Esophagus squamous epithelium (tissue), 5 donors: ENCODE results near the gene TCL1B. TPM values are rescaled to one million over a fixed set of nuclear protein-coding genes. Genes with fewer than 3 reads are reported as not detected.
"Not testable (repeated sequence)": the region's sequence is repeated elsewhere in the genome, so short reads cannot be mapped to it uniquely, and the experiment has no call there.

Experiments used
- DNase-seq: peaks from one replicate; lab custom pipeline; 2025; lab: John Stamatoyannopoulos, UW
- H3K27ac ChIP-seq, 4 donors: fragments of 200-600 bp; sonication (generic); one replicate each; pipeline ENCODE4 v1.5.1; 2016 to 2019; ENCODE audit warnings: mild to moderate bottlenecking in 1 of 4
- H3K27me3 ChIP-seq, 4 donors: fragments of 200-600 bp; sonication (generic); 1 replicate in 3 of 4; 2 replicates in 1 of 4; pipeline versions ENCODE4 v1.5.1 to v1.6.0; 2017 to 2021; ENCODE audit warnings: antibody characterized with exemption in 1 of 4
- H3K36me3 ChIP-seq, 3 donors: fragments of 200-600 bp; sonication (generic); one replicate each; pipeline ENCODE4 v1.5.1; 2016 to 2019
- H3K4me1 ChIP-seq, 3 donors: fragments of 200-600 bp; sonication (generic); one replicate each; pipeline ENCODE4 v1.5.1; 2017 to 2019
- H3K4me3 ChIP-seq, 4 donors: fragments of 200-600 bp; sonication (generic); 1 replicate in 3 of 4; 2 replicates in 1 of 4; pipeline ENCODE4 v1.5.1; 2016 to 2019; ENCODE audit warnings: mild to moderate bottlenecking in 2 of 4, moderate library complexity in 1 of 4
- H3K9me3 ChIP-seq, 3 donors: fragments of 200-600 bp; sonication (generic); one replicate each; pipeline ENCODE4 v1.5.1; 2016 to 2019
- POLR2A ChIP-seq, 4 donors: fragments of 450-650 bp; IDR thresholded peaks; one replicate each; pipeline ENCODE4 v1.6.1; 2017; ENCODE audit warnings: antibody characterized with exemption in 4 of 4, mild to moderate bottlenecking in 4 of 4, moderate library complexity in 3 of 4
- WGBS, 2 donors: methylation state at CpG; one replicate each; pipeline ENCODE4 v1.1.5; 2018; 5-methylcytosine and 5-hydroxymethylcytosine counted together
- intact Hi-C: fragments of 100-400 bp; cut with DNase I; formaldehyde crosslinking; loops from one replicate; pipeline ENCODE4 v1.15.0; 2022
- total RNA-seq, 4 donors: library from RNA; depleted of rRNA; stranded (reverse); fragments of >200 nt; gene quantifications; one replicate each; pipeline ENCODE4 v1.1.0, GENCODE V29; 2016
- TF ChIP-seq, protein P1 (sequence below), 6 experiments: fragments of 450-650 bp in 4 of 6; fragments of 200-600 bp in 2 of 6; sonication (generic) in 2 of 6; IDR thresholded peaks; one replicate each; pipeline ENCODE4 v1.5.1; 2016 to 2019; ENCODE audit warnings: antibody characterized with exemption in 6 of 6, mild to moderate bottlenecking in 4 of 6, moderate library complexity in 4 of 6
- donor health status: DM: yes; HTN: yes; CAD: no.

TCL1B gene
- total RNA-seq, 4 donors from 2014 or later = not detected

DNA sequence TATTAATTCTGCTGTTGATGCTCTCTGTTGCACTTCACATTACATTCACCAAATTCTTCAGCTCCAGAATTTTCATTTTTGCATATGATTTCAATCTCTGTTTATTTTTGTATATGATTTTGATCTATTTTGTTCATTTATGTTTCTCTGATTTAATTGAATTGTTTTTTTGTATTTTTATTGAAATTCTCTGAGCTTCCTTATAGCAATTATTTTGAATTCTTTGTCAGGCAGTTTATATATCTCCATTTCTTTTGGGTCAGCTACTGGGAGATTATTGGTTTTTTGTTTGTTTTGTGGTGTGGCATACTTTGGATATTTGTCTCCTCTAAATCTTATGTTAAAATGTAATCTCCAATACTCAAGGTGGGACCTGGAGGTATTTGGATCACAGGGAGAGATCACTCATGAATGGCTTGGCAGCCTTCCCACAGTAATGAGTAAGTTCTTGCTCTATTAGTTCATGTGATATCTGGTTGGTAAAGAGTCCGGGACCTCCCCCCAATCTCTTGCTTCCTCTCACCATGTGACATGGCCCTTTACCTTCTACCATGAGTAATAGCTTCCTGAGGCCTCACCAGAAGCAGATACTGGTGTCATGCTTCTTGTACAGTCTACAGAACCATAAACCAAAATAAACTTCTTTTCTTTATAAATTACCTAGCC is 36.4 kb downstream of the TCL1B start:
- TF ChIP-seq, protein P1, sequence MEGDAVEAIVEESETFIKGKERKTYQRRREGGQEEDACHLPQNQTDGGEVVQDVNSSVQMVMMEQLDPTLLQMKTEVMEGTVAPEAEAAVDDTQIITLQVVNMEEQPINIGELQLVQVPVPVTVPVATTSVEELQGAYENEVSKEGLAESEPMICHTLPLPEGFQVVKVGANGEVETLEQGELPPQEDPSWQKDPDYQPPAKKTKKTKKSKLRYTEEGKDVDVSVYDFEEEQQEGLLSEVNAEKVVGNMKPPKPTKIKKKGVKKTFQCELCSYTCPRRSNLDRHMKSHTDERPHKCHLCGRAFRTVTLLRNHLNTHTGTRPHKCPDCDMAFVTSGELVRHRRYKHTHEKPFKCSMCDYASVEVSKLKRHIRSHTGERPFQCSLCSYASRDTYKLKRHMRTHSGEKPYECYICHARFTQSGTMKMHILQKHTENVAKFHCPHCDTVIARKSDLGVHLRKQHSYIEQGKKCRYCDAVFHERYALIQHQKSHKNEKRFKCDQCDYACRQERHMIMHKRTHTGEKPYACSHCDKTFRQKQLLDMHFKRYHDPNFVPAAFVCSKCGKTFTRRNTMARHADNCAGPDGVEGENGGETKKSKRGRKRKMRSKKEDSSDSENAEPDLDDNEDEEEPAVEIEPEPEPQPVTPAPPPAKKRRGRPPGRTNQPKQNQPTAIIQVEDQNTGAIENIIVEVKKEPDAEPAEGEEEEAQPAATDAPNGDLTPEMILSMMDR (IDR thresholded peaks at IDR 0.05) = no peak
- TF ChIP-seq POLR2A (IDR thresholded peaks at IDR 0.05) = no peak
- Histone ChIP-seq H3K4me3 (no peak overlapping the region), H3K4me1 (no peaks in the 10 kb centered on the region), H3K27me3 (peaks cover 0 to 48% (median 0%) of the 10 kb centered on the region in 4 donors), H3K27ac (no peak overlapping the region), H3K36me3 (no peaks in the 10 kb centered on the region), H3K9me3 (peaks cover 0 to 26% (median 3%) of the 10 kb centered on the region in 3 donors)
- DNase-seq = no peak
- intact Hi-C loops = no loop called here
- WGBS, 2 donors = 54 to 65% methylated on average over 1 of the region's 1 CpG

DNA sequence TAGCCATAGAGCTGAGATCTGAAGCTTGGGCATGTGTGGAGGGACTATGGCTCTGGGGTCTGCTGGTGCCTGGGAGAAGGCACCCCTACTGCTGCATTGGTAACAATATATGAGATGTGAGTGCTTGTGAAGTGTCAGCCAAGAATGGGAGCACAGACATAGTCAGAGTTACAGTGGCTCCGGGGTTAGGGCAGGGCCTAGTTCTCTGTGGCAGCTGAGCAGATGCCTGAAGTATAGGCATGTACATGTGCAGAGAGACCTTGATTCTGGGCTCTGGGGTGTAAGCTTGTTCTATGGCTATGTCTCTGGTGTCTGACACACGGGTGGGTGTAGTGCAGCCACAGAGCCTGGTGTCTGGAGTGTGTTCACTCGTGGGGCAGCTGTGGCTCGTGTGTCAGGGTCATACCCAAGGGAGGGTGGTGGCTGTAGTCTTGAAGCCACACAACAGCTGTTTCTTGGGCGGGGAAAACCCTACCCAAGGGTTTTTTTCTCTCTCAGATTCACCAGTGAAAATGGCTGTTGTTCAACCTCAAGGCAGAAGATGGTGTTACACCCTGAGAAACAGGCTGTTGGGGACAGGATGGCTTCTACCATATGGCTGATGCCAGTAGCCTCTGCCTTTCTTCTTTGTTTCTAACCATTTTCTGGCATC is 39.6 kb downstream of the TCL1B start:
- Histone ChIP-seq H3K9me3 (peaks cover 0 to 26% (median 3%) of the 10 kb centered on the region in 3 donors), H3K27me3 (peaks cover 0 to 71% (median 0%) of the 10 kb centered on the region in 4 donors), H3K4me1 (no peaks in the 10 kb centered on the region), H3K4me3 (no peak overlapping the region), H3K36me3 (no peaks in the 10 kb centered on the region), H3K27ac (no peak overlapping the region)
- WGBS, 2 donors = 49 to 75% methylated on average over 1 to 5 of the region's 5 CpGs
- intact Hi-C loops = no loop called here
- no peak for DNase-seq
- TF ChIP-seq, protein P1 (IDR thresholded peaks at IDR 0.05) = no peak
- TF ChIP-seq POLR2A (IDR thresholded peaks at IDR 0.05) = no peak

DNA sequence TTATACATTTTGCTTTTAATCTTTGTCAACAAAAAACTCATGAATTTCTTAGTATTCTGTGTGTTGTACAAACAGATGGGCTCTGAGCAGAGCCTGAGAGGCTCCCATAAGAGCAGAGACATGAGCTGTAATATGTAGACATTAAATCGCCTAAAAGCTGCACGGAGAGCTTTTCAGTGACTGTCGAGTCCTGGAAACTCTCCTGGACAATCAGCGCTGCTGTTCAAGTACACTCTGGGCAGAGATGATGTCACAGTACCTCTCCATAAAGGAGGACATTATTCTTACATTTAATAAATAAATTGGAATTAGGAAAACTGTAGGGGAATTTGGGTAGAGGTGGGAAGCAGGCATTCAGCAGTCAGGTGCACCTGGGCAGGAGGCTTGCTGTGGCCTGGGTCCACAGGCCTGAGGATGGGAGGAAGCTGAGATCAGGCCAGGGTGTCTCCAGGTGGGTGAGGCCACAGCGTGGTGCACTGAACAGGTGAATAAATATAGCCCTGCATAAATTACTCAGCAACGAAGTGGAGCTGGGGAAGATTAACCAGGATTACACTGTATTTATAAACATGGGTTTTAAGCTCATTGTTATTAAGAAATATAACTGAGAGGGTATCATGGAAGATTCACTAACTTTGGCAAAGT is 41.0 kb downstream of the TCL1B start:
- intact Hi-C loops = no loop called here
- WGBS, 2 donors = 53 to 62% methylated on average over 6 of the region's 6 CpGs
- Histone ChIP-seq H3K9me3 (peaks cover 0 to 20% (median 3%) of the 10 kb centered on the region in 3 donors), H3K4me1 (no peaks in the 10 kb centered on the region), H3K36me3 (no peaks in the 10 kb centered on the region), H3K4me3 (no peak overlapping the region), H3K27me3 (peaks cover 0 to 68% (median 0%) of the 10 kb centered on the region in 4 donors), H3K27ac (no peak overlapping the region)
- DNase-seq = no peak
- no peak for TF ChIP-seq POLR2A (IDR thresholded peaks at IDR 0.05)
- TF ChIP-seq, protein P1 (IDR thresholded peaks at IDR 0.05) = no peak

- intact Hi-C loops = not testable (repeated sequence)
- 62 to 67% methylated on average over 7 of the region's 8 CpGs for WGBS, 2 donors
- H3K27me3 ChIP-seq = peaks cover 0 to 66% (median 0%) of the 10 kb centered on the region in 4 donors
Observed at GRCh38 chr14:95729402-95730028, 43.3 kb downstream of the TCL1B start.

DNA sequence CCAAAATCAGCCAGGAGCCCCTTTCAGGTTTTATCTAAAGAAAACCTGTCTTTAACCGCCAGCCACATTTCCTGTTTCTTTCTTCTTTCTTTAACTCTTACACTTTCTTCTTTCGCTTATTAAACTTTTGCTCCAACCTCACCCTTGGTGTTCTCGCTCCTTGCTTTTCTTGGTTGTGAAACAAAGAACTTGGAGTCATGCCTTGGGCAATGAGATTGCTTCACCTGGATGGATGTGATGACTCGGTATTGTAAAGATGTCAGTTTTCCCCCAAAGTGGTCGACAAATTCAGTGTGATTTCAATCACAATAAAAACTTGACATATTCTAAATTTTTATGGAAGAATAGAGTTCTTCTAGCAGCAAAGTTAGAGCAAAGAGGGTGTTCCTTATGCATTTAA is 43.9 kb downstream of the TCL1B start:
- Histone ChIP-seq H3K27me3 (peaks cover 0 to 60% (median 0%) of the 10 kb centered on the region in 4 donors), H3K4me1 (no peaks in the 10 kb centered on the region), H3K36me3 (no peaks in the 10 kb centered on the region), H3K4me3 (no peak overlapping the region), H3K27ac (no peak overlapping the region), H3K9me3 (no peaks in the 10 kb centered on the region)
- DNase-seq = no peak
- 58 to 63% methylated on average over 5 of the region's 5 CpGs for WGBS, 2 donors
- intact Hi-C loops = no loop called here
- TF ChIP-seq POLR2A (IDR thresholded peaks at IDR 0.05) = no peak
- TF ChIP-seq, protein P1 (IDR thresholded peaks at IDR 0.05) = no peak

More at GRCh38 chr14:95729402-95730028, 43.3 kb downstream of the TCL1B start:
- H3K36me3 ChIP-seq, H3K4me1 ChIP-seq, DNase-seq, H3K27ac ChIP-seq, H3K4me3 ChIP-seq, H3K9me3 ChIP-seq: not testable (repeated sequence)
